ENCODE measurements around the gene NDRG3.
"Not testable (repeated sequence)": the region's sequence is repeated elsewhere in the genome, so short reads cannot be mapped to it uniquely, and the experiment has no call there.

NDRG3 gene

GRCh38 chr20:36686504-36686903 is 59.4 kb downstream of the NDRG3 start:
- DNase-seq = no peak

- no peak for DNase-seq
Observed at GRCh38 chr20:36684747-36685146, 61.1 kb downstream of the NDRG3 start.

- no peak for DNase-seq
Observed at GRCh38 chr20:36682311-36682710, 63.6 kb downstream of the NDRG3 start.

- DNase-seq = no peak
Observed at GRCh38 chr20:36677422-36677771, 68.5 kb downstream of the NDRG3 start.

- DNase-seq = no peak
Observed at GRCh38 chr20:36676701-36677421, 69.0 kb downstream of the NDRG3 start.

GRCh38 chr20:36675545-36675944 is 70.3 kb downstream of the NDRG3 start:
- not testable (repeated sequence) for DNase-seq

- DNase-seq = no peak
Observed at GRCh38 chr20:36672991-36673390, 72.9 kb downstream of the NDRG3 start.

GRCh38 chr20:36670665-36671357 is 75.1 kb downstream of the NDRG3 start:
- no peak for DNase-seq

- no peak for DNase-seq
Observed at GRCh38 chr20:36666181-36666740, 79.6 kb downstream of the NDRG3 start.

GRCh38 chr20:36663031-36663430 is 82.9 kb downstream of the NDRG3 start:
- no peak for DNase-seq

- DNase-seq = no peak
Observed at GRCh38 chr20:36658300-36658699, 87.6 kb downstream of the NDRG3 start.

GRCh38 chr20:36656733-36657132 is 89.2 kb downstream of the NDRG3 start:
- DNase-seq = no peak

GRCh38 chr20:36655004-36655403 is 90.9 kb downstream of the NDRG3 start:
- DNase-seq = no peak

- DNase-seq = no peak
Observed at GRCh38 chr20:36654506-36654905, 91.4 kb downstream of the NDRG3 start.

- no peak for DNase-seq
Observed at GRCh38 chr20:36653456-36653855, 92.4 kb downstream of the NDRG3 start.

- DNase-seq = no peak
Observed at GRCh38 chr20:36647196-36648121, 98.4 kb downstream of the NDRG3 start.

GRCh38 chr20:36646678-36647077 is 99.2 kb downstream of the NDRG3 start:
- DNase-seq = no peak

- peak; percentile 56 for DNase-seq
Observed at GRCh38 chr20:36645998-36646397, 99.9 kb downstream of the NDRG3 start, which contains the start of gene SLA2. Gene SLA2, minus strand, starts transcription at chr20:36646196. Its CDS starts 4,861 bp downstream, at chr20:36641335.

- DNase-seq = no peak
Observed at GRCh38 chr20:36645353-36645752, 100.5 kb downstream of the NDRG3 start.

GRCh38 chr20:36644706-36645095 is 101.2 kb downstream of the NDRG3 start:
- peak; percentile 32 for DNase-seq

- peak; percentile 53 for DNase-seq
Observed at GRCh38 chr20:36644032-36644705, 101.7 kb downstream of the NDRG3 start.

GRCh38 chr20:36642136-36642535 is 103.8 kb downstream of the NDRG3 start:
- no peak for DNase-seq

- no peak for DNase-seq
Observed at GRCh38 chr20:36641506-36641843, 104.4 kb downstream of the NDRG3 start.

All from stimulated activated CD4-positive, alpha-beta T cell treated with anti-CD3 and anti-CD28 coated beads, Interleukin-12 subunit alpha, Interleukin-12 subunit beta, amount 100 ng/mL, for 4 hours (primary cell).